ENCODE data around the gene RGS14.
"Not testable (repeated sequence)": the region's sequence is repeated elsewhere in the genome, so short reads cannot be mapped to it uniquely, and the experiment has no call there.

RGS14 gene

DNA sequence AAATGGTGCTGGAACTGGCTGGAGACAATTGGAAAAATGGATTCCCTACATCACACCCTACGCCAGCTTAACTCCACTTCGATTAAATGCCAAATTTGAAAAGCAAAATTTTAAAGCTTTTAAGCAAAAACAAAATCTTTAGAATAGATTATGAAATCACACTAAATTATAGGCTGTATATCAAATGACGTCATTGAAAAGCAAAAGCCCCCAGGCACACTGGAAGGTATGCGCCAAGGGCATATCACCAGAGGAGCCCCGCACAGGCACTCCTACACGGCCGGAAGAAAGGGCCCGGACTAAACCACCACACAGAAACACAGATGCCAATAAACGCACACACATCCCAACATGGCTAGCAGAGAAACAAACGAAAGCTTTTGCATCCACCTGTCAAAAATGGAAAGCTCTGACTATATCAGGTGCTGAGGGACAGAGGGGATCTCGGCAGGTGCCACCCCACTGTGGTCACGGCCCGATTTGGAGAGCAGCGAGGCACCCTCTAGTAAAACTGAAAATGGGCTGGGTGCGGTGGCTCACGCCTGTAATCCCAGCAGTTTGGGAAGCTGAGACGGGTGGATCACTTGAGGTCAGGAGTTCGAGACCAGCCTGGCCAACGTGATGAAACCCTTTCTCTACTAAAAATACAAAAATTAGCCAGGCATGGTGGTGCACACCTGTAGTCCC is 29.0 kb upstream of the RGS14 start:
- DNase-seq, result no peak

DNA sequence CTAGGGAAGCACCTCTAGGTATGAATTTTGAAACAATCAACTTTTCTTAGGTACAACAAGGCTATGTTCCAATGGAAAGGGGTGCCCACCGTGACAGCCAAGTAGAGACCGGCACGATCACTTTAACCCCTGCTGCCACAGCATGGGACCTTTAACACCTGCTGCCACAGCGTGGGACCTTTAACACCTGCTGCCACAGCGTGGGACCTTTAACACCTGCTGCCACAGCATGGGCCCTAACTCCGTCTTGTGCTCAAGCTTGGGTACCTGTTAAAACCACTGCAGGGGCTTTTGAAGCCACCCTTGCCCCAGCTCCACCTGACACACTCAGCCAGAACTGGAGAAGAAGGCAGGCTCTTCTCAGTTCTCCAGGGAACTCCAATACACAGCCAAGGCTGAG is 27.8 kb upstream of the RGS14 start:
- no peak for DNase-seq

DNA sequence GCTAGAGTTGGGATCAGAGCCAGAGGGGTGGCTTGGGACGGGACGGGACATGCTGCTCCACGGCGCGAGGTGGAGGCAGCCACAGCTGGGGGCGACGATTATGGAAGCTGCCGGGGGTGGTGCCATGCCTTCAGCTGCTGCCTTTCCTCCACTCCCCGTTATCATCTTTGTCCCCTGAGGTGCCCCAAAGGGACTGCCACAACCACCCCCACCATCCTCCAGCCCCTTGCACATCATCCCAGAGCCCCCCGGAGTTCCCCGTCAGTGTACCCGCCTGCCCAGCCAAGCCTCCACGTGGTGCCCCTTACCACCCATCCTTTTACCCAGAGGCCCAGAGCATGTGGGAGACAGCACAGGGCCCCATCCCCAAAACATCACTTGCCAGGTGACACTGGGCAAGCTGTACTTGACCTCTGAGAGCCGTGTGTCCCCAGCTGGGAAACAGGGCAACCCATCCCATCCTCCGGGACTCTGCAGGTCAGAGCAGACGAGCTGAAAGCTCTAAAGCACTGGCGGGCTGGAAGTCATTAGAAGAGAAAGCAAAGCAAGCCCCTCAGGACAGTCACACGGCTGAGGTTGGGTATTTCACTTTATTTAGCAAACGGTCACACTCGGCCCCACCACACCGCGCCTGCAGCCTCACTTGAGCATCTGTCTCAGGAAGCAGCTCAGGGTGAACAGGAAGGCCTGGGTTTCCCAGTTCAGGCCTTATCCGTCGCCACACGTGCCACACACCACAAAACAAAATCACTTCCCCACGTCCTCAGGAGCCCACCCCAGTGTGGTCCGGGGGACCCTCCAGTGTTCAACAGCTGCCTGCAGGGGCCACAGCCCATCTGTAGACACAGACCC is 26.5 kb upstream of the RGS14 start:
- DNase-seq, result peak; percentile 25

DNA sequence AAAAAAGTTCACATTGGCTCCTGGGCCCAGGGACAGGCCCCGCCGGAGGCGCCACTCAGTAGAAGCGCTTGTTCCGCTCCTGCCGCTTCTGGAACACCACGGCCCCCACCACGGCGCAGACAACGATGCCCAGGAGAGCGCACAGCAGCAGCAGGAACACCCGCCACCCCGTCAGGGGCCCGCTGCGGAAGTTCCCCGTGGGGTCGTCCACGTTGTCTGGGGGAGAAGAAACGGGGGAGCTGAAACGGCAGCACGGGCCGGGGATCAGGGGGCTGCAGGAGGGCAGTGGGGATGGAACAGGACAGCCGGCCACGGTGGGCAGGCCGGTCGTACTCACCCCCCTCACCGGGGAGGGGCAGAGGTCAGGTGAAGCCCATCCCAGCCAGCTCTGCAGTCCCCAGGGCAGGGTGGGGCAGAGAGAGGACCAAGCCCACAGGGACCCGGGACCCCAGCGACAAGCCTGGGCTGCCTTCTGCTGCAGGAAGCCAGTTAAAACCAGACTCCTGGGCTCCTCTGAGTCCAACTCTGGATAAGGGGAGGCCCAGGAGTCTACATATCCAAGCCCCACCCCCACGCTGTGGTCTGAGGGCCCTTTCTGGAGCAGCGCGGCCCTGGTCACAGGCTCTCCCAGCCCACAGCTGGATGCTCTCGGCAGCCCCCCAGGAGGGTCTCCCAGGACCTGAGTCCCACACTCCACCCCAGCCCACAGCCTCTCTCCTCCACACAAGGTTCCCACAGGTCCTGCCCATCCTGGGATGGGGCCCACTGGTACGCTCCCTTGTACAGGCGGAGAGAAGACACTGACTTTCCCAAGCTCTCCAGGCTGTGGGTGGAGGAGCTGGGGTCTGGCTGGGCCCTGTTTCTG is 25.5 kb upstream of the RGS14 start:
- DNase-seq, result no peak

DNA sequence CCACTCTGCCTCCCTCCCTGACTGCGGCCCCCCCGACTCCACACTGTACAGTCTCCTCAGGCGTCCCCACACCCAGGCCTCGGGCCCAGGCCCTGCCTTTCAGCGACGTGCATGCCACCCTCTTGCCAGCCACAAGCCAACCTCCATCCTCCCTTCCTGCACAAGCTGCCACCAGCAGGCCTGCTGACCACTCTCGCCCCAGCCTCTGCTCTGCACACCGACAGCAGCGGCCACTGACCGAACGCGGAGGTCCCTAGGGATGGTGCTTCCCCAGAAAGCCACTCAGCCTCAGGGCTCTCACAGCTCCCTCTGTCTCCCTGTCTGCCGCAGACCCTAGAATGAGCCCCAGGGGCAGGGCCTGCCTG is 24.8 kb upstream of the RGS14 start:
- DNase-seq, result no peak

DNA sequence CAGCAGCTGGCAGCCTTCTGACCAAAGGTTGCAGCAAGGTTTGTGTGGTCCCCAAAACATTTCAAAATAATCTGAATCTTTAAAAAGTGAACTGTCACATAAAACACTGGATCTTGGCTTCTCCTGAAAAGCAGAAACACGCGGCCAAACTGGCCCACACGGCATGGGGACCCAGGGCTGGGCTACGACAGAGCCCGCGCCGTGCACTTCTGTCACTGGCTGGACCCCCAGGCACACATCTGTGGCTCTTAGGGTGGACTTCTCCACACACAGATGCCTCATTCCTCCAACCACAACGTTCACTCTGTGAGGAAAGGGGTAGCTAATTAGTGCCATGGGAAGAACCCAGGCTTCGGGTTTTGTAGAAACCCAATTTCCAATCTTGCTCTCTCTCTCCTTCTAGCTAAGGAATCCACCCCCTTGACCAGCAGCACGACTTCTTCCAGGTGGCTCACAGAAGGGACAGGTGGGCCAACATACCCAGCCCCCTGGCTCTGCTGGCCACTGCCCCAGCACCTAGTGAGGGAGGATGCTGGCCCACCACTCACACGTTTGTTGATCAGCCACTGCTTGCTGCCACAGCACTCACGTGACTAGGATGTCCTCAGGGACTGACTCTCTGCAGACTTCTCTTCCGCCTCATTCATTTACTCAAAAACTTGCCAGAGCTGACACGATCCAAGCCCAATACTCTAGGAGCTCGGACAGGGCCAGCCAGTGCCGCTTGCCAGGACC is 24.1 kb upstream of the RGS14 start:
- DNase-seq, result no peak

DNA sequence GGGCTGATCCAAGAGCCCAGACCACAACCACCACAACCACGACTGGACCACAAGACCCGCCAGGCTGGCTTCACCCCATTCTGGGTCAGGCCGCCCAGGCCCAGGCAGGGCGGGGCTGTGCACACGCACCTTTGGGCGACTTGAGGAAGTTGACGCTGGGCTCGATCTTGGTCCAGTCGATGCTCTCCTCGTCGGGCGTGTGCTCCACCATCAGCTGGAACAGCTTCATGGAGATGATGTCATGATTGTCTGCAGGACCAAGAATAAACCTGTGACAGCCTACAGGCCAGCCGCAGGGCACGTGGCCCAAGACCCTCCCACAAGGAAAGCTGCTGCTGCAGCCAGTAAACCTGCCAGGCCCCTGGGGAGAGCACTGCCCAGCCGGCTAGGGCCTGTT is 23.6 kb upstream of the RGS14 start:
- DNase-seq, result no peak

DNA sequence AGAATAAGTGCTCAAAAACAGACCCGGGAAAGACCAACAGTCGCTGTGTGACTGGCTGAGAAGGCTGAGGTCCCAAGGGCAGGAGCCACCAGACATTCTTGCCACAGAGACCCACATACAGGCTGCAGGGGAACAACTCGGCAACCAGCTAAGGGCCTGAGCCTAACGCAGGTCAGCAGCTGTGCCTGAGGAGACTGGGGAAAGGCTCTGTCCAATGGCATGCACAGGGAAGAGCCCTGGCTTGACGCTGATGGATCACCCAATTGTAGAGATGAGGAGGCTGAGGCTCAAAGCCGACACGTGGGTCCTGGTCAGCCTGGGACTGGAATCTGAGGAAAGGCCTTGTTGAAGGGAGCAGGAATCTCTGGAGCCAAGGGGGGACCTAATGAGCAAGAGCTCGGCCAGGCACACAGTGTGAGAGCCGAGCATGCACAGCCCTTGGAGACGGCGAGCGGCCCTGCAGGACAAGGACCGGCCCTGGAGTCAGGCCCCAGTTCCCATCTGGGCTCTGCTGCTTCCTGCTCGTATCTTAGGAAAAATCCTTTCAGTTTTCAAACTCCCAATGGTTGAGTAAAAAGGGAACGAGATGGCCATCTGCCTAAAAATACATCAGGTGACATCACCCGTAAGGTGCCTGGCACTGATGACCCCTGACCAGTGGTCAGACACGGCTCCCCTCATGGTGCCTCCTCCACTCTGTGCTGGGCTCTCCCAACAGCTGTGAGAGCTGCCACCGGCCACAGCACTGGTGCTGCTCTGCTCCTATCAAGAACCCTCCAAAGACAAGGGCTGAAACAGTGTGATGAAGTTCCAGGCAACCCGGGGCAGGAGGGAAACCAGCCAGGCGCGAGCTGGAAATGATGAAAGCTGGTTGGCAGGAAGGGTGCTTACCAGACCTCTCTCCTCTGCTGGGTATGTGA is 22.7 kb upstream of the RGS14 start:
- no peak for DNase-seq

DNA sequence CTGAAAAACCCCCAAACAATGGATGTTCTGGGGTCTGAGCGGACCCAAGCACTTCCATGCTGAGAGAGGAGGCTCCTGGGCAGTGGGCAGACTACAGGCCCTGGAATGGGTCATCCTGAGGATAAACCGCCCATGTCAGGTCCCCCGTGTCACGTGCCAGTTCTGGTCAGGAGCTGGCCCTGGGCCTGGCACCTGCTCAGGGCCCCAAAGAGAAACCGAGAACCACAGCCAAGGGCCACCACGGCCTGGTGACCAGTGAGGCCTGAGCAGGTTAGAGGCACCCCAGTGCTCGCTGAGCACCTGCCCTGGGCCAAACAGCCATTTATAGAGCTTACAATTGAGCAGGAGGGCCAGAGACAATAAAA is 22.0 kb upstream of the RGS14 start:
- DNase-seq, result no peak

DNA sequence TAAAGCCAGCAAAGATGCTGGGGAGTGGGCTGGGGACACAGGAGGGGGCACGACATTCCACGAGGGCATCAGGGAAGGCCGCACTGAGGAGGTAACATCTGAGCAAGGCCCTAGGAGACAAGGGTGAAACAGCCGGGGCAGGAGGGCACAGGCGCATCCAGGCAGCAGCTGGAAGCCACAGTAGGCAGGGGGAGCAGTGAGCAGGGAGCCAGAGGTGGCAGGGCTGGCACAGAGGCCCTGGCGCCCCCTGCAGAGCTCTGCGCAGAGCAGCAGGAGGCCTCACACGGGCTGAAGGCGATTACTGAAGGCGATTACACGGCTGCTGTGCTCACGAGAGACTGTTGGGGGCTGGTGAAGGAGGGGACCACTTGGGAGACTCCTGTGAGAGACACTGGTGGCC is 21.6 kb upstream of the RGS14 start:
- peak; percentile 50 for DNase-seq

DNA sequence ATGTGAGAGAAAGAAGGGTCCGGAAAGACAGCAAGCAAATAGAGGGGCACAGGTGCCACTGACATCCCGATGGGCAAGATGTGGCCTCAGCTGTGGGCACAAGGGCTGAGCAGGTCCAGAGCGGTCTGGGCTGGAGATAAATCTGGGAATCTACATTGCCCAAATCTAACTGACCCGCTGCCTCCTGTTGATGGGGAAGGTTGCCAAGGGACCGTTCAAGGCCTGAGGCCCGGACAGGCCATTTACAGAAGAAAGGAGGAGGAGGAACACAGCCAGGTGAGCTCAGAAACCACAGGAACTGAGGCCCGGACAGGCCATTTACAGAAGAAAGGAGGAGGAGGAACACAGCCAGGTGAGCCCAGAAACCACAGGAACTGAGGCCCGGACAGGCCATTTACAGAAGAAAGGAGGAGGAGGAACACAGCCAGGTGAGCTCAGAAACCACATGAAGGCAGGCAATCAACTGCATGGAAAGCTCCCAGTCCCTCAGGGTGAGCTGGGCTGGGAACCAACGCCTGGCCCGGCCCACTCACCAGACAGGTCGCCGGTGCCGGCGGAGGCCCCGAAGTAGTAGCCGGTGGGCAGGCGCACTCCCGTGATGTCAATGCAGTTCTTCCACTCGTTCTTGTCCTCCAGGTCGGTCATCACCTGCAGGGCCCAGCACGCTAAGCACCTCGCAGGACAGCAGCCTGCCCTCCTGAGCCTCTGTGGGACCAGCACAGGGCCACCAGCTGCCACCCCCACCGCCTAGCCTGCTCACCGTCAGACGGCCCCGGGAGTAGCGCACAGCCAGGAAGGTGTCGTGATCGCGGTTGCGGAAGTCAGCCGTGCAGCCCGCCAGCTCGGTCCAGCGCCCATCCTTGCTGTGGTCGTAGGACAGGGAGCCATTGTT is 20.9 kb upstream of the RGS14 start:
- DNase-seq, result no peak

DNA sequence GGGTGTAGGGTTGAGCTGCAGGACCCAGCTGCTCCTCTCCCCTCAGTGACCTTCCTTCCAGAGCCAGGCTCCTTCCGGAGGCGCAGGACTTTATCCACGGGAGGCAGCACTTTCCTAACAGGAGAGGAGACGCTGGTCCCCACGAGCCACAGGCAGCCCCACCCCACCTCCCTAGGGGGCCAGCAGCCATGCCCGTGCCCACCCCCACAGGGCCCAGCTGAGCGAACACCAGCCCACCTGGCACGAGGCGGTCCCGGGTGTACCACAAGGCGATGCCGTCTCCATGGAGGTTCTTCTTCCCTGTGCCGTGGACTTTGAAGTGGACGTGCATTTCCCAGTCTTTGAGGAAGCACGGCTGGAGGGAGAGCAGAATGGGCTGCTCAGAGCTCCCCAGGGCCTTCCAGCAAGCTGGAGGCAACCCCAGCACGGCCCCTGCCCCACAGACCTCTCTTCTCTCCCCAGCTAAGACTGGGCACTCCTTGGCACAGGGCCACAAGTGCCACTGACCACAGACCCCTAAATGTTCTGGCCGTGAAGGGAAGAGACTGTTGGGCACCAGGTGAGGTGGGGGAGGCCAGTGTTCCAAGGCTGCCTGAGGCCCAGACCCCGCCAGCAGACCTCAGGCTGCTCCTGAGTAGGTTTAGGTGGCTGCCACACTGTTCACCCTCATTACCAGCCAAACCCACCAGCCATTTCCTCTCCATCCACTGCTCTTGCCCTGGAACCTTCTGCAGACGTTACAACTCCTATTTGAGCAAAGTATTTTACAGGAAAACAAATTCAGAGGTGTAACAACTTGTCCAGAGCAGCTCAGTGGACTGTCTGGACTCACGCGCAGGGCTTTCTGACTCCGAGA is 19.2 kb upstream of the RGS14 start:
- DNase-seq, result no peak

DNA sequence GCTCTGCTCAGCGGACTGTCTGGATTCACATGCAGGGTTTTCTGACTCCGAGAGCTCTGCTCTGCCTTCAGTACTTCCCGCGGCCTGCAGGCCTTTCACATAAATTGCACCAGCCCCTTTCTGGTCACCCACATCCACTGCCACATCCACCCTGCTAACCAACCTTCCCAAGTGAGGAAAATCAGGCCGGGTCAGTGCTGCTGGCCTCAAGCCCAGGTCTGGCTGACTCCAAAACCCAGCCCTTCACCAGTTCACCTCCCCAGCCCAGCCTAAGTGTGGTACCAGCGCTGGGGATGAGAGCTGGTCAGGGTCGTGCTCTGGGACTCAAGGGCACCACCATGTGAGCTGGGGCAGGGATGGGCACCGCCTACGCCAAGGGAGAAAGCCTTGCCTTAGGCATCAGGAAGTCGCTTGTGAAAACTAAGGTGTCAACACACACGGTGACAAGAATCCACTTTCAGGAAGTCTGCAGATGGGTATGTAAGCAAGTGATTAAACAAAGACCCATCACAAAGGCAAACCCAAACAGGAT is 18.6 kb upstream of the RGS14 start:
- no peak for DNase-seq

DNA sequence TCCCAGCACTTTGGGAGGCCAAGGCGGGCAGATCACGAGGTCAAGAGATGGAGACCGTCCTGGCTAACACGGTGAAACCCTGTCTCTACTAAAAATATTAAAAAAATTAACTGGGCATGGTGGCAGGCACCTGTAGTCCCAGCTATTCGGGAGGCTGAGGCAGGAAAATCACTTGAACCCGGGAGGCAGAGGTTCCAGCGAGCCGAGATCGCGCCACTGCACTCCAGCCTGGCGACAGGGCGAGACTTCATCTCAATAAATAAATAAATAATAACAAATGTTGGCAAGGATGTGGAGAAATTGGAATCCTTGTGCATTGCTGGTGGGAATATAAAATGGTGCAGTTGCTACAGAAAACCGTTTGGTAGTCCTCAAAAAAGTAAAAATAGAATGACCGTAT is 14.7 kb upstream of the RGS14 start:
- DNase-seq, result not testable (repeated sequence)

DNA sequence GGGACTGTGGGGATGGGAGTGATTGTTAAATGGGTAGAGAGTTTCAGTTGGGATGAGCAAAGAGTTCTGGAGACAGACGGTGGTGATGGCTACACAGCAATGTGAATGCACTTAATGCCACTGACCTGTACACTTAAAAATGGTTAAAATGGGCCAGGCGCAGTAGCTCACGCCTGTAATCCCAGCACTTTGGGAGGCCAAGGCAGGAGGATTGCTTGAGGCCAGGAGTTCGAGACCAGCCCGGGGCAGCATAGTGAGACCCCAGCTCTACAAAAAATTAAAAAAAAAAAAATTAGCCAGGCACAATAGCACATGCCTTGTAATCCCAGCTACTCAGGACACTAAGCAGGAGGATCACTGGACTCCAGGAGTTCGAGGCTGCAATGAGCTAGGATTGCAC is 13.9 kb upstream of the RGS14 start:
- no peak for DNase-seq

DNA sequence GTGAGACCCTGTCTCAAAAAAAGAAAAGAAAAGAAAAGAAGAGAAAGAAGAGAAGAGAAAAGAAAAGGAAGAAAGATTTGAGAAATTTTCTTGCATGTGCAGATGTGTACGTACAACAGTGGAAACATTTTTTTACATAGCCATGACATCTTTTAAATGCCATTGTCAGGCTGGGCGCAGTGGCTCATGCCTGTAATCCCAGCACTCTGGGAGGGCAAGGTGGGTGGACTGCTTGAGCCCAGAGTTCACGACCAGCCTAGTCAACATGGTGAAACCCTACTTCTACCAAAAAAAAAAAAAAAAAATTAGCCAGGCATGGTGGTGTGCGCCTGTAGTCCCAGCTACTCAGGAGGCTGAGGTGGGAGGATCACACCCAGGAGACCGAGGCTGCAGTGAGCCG is 12.8 kb upstream of the RGS14 start:
- DNase-seq, result no peak

DNA sequence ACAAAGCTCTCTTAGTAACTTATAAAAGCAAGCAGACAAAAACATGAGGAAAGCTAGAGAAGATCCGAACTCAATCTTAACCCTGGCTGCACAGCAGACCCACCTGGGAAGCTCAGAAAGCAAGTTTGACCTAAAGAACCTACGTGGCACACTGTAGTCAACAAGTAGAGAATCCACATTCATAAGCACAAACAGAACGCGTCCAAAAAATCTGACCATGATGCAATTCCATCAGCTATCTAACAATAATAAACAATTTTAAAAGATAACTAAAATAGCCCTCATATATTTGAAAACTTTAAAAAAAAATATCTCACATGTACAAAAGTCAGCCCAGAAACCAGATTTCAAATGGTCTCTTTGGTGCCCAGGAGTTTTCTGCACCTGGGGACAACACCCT is 10.9 kb upstream of the RGS14 start:
- no peak for DNase-seq

DNA sequence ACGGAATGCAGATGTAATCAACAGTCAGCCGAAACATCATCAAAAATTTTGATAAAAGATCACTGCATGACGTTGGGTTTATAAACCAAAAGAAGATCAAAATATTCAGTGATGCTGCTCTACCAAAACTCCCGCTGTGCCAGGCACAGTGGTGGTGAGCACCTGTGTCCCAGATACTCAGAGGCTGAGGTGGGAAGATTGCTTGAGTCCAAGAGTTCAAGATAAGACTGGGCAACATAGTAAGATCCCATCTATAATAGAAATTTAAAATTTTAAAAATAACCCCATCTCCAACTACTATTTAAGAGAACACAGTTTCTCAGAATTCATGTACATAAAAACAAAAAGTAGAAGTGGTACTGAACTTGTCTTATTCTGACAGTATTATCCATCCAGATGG is 10.0 kb upstream of the RGS14 start:
- DNase-seq, result no peak

DNA sequence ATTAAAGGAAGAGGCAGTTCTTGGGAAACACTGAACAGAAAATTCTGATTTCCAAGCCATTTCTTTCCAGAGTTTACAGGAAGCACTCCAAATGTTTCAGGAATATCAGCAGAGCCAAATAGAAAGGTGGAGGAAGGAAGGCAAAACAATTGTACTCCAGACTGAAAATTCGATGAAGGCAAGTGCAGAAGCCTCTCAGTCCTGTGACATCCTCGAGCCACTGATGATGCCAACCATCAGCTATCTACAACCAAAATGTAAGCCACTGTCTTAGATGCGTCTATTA is 8.4 kb upstream of the RGS14 start:
- no peak for DNase-seq

DNA sequence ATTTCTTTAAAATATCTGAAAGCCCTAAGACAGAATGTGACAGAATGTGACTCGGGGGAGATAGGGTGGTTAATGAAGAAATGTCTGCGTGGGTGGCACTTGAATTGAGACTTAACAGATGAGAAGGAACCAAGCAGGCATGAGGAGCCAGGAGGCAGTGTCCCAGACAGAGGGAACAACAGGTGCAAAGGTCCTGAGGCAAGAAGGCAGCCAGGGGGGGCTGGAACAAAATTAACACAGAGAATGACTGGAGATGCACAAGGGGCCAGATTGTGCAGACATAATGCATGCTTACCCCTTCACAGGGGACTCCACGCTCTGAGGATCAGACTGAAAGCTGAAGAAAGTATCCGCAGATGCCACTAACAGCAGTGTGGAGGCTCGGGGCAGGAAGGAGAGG is 8.0 kb upstream of the RGS14 start:
- DNase-seq, result no peak

Measured in MV-4-11 (cell line).